SK-MEL-5 (cell line): Measurements from ENCODE around the gene SLC2A14. TPM values are rescaled to one million over a fixed set of nuclear protein-coding genes. Genes with fewer than 3 reads are reported as not detected.
"Not testable (repeated sequence)": the region's sequence is repeated elsewhere in the genome, so short reads cannot be mapped to it uniquely, and the experiment has no call there.

Source experiments
- DNase-seq: peaks from one replicate; pipeline ENCODE4 v3.0.0-alpha.2; 2016; ENCODE audit warnings: low read depth, low spot score
- in situ Hi-C: cut with HindIII; loops from 2 replicates; pipeline ENCODE4 v1.10.0; 2016; ENCODE audit warnings: low sequenced_read_pairs, high pct_unique_total_duplicates, low pct_unique_long_range_greater_than_20kb
- total RNA-seq: library from RNA; depleted of rRNA; stranded (reverse); fragments of >200 nt; shearing (Covaris generic); gene quantifications from 2 replicates; pipeline ENCODE4 v1.2.3, GENCODE V29; 2014

Gene SLC2A14
- total RNA-seq, 1 experiment from 2014 or later: not detected

DNA sequence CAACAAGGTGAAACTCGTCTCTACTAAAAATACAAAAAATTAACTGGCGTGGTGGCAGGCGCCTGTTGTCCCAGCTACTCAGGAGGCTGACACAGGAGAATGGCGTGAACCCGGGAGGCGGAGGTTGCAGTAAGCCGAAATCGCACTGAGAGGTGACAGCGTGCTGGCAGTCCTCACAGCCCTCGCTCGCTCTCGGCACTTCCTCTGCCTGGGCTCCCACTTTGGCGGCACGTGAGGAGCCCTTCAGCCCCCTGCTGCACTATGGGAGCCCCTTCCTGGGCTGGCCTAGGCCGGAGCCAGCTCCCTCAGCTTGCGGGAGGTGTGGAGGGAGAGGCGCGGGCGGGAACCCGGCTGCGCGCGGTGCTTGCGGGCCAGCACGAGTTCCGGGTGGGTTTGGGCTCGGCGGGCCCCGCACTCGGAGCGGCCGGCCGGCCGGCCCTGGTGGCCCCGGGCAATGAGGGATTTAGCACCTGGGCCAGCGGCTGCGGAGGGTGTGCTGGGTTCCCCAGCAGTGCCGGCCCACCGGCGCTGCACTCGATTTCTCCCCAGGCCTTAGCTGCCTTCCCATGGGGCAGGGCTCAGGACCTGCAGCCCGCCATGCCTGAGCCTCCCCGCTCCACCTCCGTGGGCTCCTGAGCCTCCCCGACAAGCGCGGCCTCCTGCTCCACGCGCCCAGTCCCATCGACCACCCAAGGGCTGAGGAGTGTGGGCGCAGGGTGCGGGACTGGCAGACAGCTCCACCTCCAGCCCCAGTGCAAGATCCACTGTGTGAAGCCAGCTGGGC, 8.4 kb upstream of the SLC2A14 start:
- in situ Hi-C loops, DNase-seq: not testable (repeated sequence)

DNA sequence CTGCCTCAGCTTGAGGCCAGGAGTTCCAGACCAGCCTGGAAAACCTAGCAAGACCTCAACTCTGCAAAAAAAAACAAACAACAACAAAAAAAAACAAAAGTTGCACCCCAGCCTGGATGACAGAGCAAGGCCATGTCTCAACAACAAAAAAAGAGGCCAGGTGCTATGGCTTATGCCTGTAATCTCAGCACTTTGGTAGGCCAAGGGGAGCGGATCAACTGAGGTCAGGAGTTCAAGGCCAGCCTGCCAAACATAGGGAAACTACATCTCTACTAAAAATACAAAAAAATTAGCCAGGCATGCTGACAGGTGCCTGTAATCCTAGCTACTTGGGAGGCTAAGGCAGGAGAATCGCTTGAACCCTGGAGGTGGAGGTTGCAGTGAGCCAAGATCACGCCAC, 6.5 kb upstream of the SLC2A14 start:
- in situ Hi-C loops: no loop called here
- no peak for DNase-seq

GRCh38 chr12:7877420-7877819, 4.7 kb upstream of the SLC2A14 start:
- DNase-seq: no peak
- in situ Hi-C loops: no loop called here

DNA sequence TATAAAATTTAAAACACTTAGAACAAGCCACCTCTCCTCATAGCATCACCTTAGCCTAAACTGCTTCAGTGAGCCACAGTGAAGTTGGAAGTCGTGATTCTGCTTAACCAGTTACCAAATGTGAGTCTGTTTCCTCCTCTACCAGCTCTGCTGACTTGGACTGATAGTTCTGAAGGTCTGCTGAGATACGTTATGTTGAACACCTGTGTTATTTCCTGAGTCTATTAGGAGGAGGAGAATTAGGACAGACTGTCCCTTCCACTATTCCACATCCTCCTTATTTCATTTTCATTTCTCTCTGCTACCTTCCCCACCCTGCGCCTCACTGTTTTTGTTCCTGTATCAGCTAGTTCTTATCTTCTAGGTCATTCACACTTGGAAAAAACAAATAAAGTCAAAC, 2.4 kb downstream of the SLC2A14 start:
- in situ Hi-C loops: no loop called here
- DNase-seq: no peak

DNA sequence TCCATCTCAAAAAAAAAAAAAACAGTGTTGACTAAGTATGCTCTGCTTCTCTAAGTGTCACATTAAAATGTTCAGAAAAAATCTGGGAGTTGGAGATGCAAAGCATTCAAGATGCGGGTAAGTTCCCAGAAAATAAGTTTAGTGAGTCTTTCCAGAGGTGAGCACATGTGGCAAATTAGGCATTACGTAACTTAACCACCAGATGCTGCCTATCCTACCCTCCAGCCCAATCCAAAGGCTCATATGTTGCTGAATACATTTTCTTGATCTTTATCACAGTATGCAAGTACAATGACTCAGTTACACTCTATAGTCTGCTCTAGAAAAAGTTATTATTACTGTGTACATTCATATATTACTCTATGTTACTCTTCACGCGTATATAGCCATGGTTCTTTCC, 3.6 kb downstream of the SLC2A14 start:
- in situ Hi-C loops: no loop called here
- no peak for DNase-seq

GRCh38 chr12:7868391-7868790, 4.3 kb downstream of the SLC2A14 start:
- in situ Hi-C loops: no loop called here
- DNase-seq: no peak

DNA sequence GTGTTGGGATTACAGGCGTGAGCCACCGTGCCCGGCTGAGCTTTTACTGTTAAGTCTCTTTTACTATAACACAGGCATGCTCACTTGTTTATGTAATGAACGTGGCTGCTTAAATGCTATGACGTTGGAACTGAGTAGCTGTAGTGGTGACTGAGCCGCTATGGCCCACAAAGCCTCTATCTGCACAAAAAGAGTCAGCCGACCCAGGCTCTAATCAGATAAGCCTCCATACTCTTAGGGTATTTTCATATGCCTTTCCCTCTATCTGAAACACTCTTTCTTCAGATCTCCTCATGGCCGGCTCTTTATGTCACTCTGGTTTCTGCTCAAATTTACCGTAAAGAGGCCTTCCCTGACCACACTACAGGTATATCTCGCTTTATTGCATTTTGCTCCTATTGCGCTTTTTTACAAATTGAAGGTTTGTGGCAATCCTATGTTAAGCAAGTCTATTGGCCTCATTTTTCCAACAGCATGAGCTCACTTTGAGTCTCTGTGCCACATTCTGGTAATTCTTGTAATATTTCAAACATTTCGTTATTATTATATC, 8.0 kb downstream of the SLC2A14 start:
- in situ Hi-C loops: no loop called here
- no peak for DNase-seq

- in situ Hi-C loops, DNase-seq: not testable (repeated sequence)
Measured at GRCh38 chr12:7862814-7863348, 9.8 kb downstream of the SLC2A14 start.

- DNase-seq, in situ Hi-C loops: not testable (repeated sequence)
Measured at GRCh38 chr12:7862301-7862700, 10.4 kb downstream of the SLC2A14 start.

GRCh38 chr12:7859552-7859951, 13.2 kb downstream of the SLC2A14 start:
- in situ Hi-C loops: no loop called here
- no peak for DNase-seq

DNA sequence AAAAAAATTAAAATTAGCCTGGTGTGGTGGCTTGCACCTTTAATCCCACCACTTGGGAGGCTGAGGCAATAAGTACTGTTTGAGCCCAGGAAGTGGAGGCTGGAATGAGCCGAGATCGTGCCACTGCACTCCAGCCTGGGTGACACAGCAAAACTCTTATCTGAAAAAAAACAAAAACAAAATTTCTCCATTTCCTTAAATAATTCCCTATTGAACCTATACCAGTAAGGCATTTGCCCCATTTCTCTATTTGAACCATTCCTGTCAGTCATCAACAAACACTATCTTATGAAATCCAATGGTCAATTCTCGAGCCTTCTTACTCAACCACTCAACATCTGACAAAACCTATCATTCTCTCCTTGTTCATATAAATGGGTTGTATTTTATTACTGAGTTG, 14.7 kb downstream of the SLC2A14 start:
- in situ Hi-C loops: no loop called here
- no peak for DNase-seq

- in situ Hi-C loops: no loop called here
- no peak for DNase-seq
Measured at GRCh38 chr12:7856516-7856915, 16.2 kb downstream of the SLC2A14 start.

- in situ Hi-C loops: no loop called here
- no peak for DNase-seq
Measured at GRCh38 chr12:7853557-7853956, 19.2 kb downstream of the SLC2A14 start.

- DNase-seq, in situ Hi-C loops: not testable (repeated sequence)
Measured at GRCh38 chr12:7851622-7852081, 21.1 kb downstream of the SLC2A14 start.

- DNase-seq, in situ Hi-C loops: not testable (repeated sequence)
Measured at GRCh38 chr12:7850099-7850498, 22.6 kb downstream of the SLC2A14 start.

DNA sequence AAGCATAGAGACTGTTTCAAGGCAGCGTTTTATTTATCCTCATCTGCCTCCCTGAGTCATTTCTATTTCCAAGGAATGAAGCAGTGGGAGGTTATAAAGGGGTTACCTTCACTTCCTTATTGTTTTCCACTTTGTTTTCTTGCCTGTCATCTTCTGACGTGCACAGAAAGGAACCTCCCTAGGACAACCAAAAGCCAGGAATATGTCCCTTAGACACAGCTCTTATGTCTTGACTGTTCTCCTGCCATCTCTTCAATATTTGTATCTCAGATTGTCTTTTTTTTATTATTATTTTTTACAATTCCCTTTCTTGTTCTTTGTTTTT, 24.7 kb downstream of the SLC2A14 start:
- in situ Hi-C loops: not testable (repeated sequence)

GRCh38 chr12:7847226-7848097, 25.3 kb downstream of the SLC2A14 start:
- DNase-seq, in situ Hi-C loops: not testable (repeated sequence)

More for the DNA sequence above, 24.7 kb downstream of the SLC2A14 start:
- DNase-seq: not testable (repeated sequence)

DNA sequence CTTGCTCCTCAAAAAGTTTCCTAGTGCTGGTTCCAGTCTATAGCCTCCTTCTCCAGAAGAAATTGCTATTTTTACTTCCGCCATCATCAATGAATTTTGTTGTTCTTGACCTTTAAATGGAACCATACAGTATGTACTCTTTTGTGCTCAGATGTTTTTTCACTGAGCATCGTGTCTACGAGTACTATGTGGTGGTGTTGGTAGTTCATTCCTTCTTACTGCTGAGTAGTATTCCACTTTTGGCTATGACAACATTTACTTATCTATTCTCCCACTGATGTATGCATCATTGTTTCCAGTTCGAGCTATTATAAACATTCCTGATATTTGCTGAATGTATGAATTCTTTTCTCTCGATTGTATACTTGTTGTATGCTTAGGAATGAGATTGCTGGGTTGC, 28.6 kb downstream of the SLC2A14 start:
- in situ Hi-C loops: no loop called here
- DNase-seq: peak; percentile 57
